SK-N-SH (cell line): Measurements from ENCODE around the gene UNC5B. TPM values are rescaled to one million over a fixed set of nuclear protein-coding genes. Genes with fewer than 3 reads are reported as not detected.
A peak's percentile ranks its signal among the peaks of the same experiment; 100 is the strongest.

Source experiments
- CTCF ChIA-PET: fragments of 300-600, 350-600 bp; formaldehyde crosslinking; extraction: SDS; loops from one replicate; lab custom pipeline; 2021; lab: Yijun Ruan, JAX
- POLR2A ChIA-PET: fragments of 350-600 bp; sonication (Branson Sonifier 250); formaldehyde crosslinking; extraction: SDS; loops from one replicate; lab custom pipeline; 2020; ENCODE audit warnings: antibody characterized with exemption, inconsistent platforms; lab: Yijun Ruan, JAX
- DNase-seq: peaks from one replicate; pipeline ENCODE4 v3.0.0; 2012
- H2AFZ ChIP-seq: fragments of 200-600 bp; sonication (generic); 2 replicates; pipeline ENCODE4 v1.8.1; 2016; ENCODE audit warnings: antibody characterized with exemption, mild to moderate bottlenecking, low read depth
- H3F3A ChIP-seq: fragments of 200-600 bp; sonication (generic); replicated peaks from 2 replicates; pipeline ENCODE3; 2016; ENCODE audit warnings: antibody characterized with exemption, mild to moderate bottlenecking; ENCODE audit not compliant: insufficient read depth
- H3K27ac ChIP-seq, 2 experiments: fragments of 200-500 bp in 1 of 2; fragments of 200-600 bp in 1 of 2; sonication (Bioruptor generic) in 1 of 2; sonication (generic), shearing (Covaris generic) in 1 of 2; 2 replicates each; pipeline versions ENCODE4 v1.5.1 to v1.6.1; 2014 to 2016; ENCODE audit warnings: low read depth in 2 of 2, inconsistent platforms in 1 of 2, low read length in 1 of 2, mild to moderate bottlenecking in 1 of 2, mixed read lengths in 1 of 2
- H3K27me3 ChIP-seq: fragments of 200-600 bp; sonication (generic), shearing (Covaris generic); 2 replicates; pipeline ENCODE4 v1.6.1; 2016; ENCODE audit warnings: mixed run types; ENCODE audit not compliant: insufficient read depth
- H3K36me3 ChIP-seq, 2 experiments: fragments of 200-500 bp in 1 of 2; fragments of 200-600 bp in 1 of 2; sonication (Bioruptor generic) in 1 of 2; sonication (generic) in 1 of 2; replicated peaks in 1 of 2; 2 replicates each; pipeline versions ENCODE3 to v1.5.1; 2014 to 2016; ENCODE audit warnings: low read length in 1 of 2, mild to moderate bottlenecking in 1 of 2; ENCODE audit not compliant: insufficient read depth in 2 of 2, control insufficient read depth in 1 of 2
- H3K4me1 ChIP-seq, 2 experiments: fragments of 200-500 bp in 1 of 2; fragments of 200-600 bp in 1 of 2; sonication (Bioruptor generic) in 1 of 2; sonication (generic), shearing (Covaris generic) in 1 of 2; 2 replicates each; pipeline versions ENCODE4 v1.5.1 to v1.6.1; 2014 to 2016; ENCODE audit warnings: low read depth in 1 of 2, low read length in 1 of 2, mixed run types in 1 of 2; ENCODE audit not compliant: insufficient read depth in 2 of 2, control insufficient read depth in 1 of 2
- H3K4me2 ChIP-seq: fragments of 200-600 bp; sonication (generic), shearing (Covaris generic); 2 replicates; pipeline ENCODE4 v1.6.1; 2017; ENCODE audit warnings: mixed run types
- H3K4me3 ChIP-seq, 2 experiments: fragments of 200-500 bp in 1 of 2; fragments of 200-600 bp in 1 of 2; sonication (Bioruptor generic) in 1 of 2; sonication (generic), shearing (Covaris generic) in 1 of 2; 2 replicates each; pipeline versions ENCODE4 v1.5.1 to v1.8.1; 2014 to 2016; ENCODE audit warnings: low read depth in 2 of 2, inconsistent platforms in 1 of 2, low read length in 1 of 2, mild to moderate bottlenecking in 1 of 2, mixed read lengths in 1 of 2, moderate library complexity in 1 of 2
- H3K79me2 ChIP-seq: fragments of 200-600 bp; sonication (generic); 2 replicates; pipeline ENCODE4 v1.8.1; 2017; ENCODE audit warnings: mild to moderate bottlenecking; ENCODE audit not compliant: insufficient read depth
- H3K9ac ChIP-seq: fragments of 200-600 bp; sonication (generic); 2 replicates; pipeline ENCODE4 v1.6.1; 2017; ENCODE audit warnings: mixed run types
- H3K9me2 ChIP-seq: fragments of 200-600 bp; sonication (generic); 2 replicates; pipeline ENCODE4 v1.6.1; 2017; ENCODE audit warnings: mixed run types
- H3K9me3 ChIP-seq: fragments of 200-600 bp; sonication (generic); 2 replicates; pipeline ENCODE4 v1.6.1; 2017; ENCODE audit warnings: mixed run types, mild to moderate bottlenecking, moderate library complexity
- H4K20me1 ChIP-seq: fragments of 200-600 bp; sonication (generic); 2 replicates; pipeline ENCODE4 v1.6.1; 2017; ENCODE audit warnings: mild to moderate bottlenecking, mixed run types; ENCODE audit not compliant: insufficient read depth
- CTCF ChIP-seq: fragments of 200-600 bp; sonication (generic); IDR thresholded peaks from 2 replicates; pipeline ENCODE4 v1.6.1; 2017; ENCODE audit warnings: antibody characterized with exemption, mild to moderate bottlenecking, moderate library complexity
- EP300 ChIP-seq, 2 experiments: IDR thresholded peaks; 2 replicates each; pipeline versions ENCODE4 v1.4.0 to v1.6.1; 2012; ENCODE audit warnings: borderline replicate concordance in 1 of 2, low read depth in 1 of 2, low read length in 1 of 2
- FOSL2 ChIP-seq: IDR thresholded peaks from 2 replicates; pipeline ENCODE4 v1.4.0; 2012; ENCODE audit warnings: low read depth, mild to moderate bottlenecking, moderate library complexity, borderline replicate concordance
- FOXJ3 ChIP-seq: sonication (generic); formaldehyde crosslinking; IDR thresholded peaks from 2 replicates; pipeline ENCODE4 v1.5.1; 2020; ENCODE audit warnings: mild to moderate bottlenecking, missing genetic modification reagents
- FOXM1 ChIP-seq: IDR thresholded peaks from 2 replicates; pipeline ENCODE4 v1.4.0; 2012; ENCODE audit warnings: low read depth, mild to moderate bottlenecking
- GATA2 ChIP-seq: sonication (generic); formaldehyde crosslinking; IDR thresholded peaks from 2 replicates; pipeline ENCODE4 v1.5.0; 2020; ENCODE audit warnings: mild to moderate bottlenecking, missing genetic modification reagents
- IRF3 ChIP-seq: fragments of 150-350 bp; IDR thresholded peaks from 2 replicates; pipeline ENCODE4 v1.6.1; 2016; ENCODE audit warnings: mild to moderate bottlenecking, low read depth, low read length
- JUND ChIP-seq: IDR thresholded peaks from 2 replicates; pipeline ENCODE4 v1.4.0; 2012
- MXI1 ChIP-seq: IDR thresholded peaks from 2 replicates; pipeline ENCODE4 v1.6.1; 2012; ENCODE audit warnings: mild to moderate bottlenecking, low read depth, low read length, improper control_type of control experiment
- POLR2AphosphoS5 ChIP-seq: IDR thresholded peaks from 2 replicates; pipeline ENCODE4 v1.6.1; 2012; ENCODE audit warnings: low read depth, low read length
- RAD21 ChIP-seq: IDR thresholded peaks from 2 replicates; pipeline ENCODE4 v1.6.1; 2012; ENCODE audit warnings: mild to moderate bottlenecking, low read length
- REST ChIP-seq: IDR thresholded peaks from 2 replicates; pipeline ENCODE4 v1.6.1; 2012; ENCODE audit warnings: mild to moderate bottlenecking, low read depth, low read length, moderate library complexity
- SIN3A ChIP-seq: IDR thresholded peaks from 2 replicates; pipeline ENCODE4 v1.6.1; 2012; ENCODE audit warnings: low read depth, mild to moderate bottlenecking, low read length, moderate library complexity, borderline replicate concordance
- TEAD4 ChIP-seq: IDR thresholded peaks from 2 replicates; pipeline ENCODE4 v1.4.0; 2012; ENCODE audit warnings: mild to moderate bottlenecking, borderline replicate concordance; ENCODE audit not compliant: insufficient read depth
- USF1 ChIP-seq: IDR thresholded peaks from 2 replicates; pipeline ENCODE4 v1.4.0; 2012; ENCODE audit warnings: low read depth, borderline replicate concordance
- WGBS: methylation state at CpG from one replicate; pipeline ENCODE4 v1.1.6; 2017; ENCODE audit warnings: low lambda C conversion rate; 5-methylcytosine and 5-hydroxymethylcytosine counted together
- polyA plus RNA-seq, 3 experiments: library from polyadenylated mRNA; depleted of rRNA; stranded (reverse); fragments of >200 nt; gene quantifications; 2 replicates each; pipeline ENCODE4 v1.2.3, GENCODE V29; 2012
- TF ChIP-seq, protein P1 (sequence below): IDR thresholded peaks from 2 replicates; pipeline ENCODE4 v1.4.0; 2012; ENCODE audit warnings: low read depth, borderline replicate concordance

The UNC5B gene
- polyA plus RNA-seq, 1 of the 3 experiments (the other 2 are of a cell fraction): 13.8 TPM

GRCh38 chr10:71278691-71279588 is 66.6 kb downstream of the UNC5B start (continued):
- TF ChIP-seq, protein P1, sequence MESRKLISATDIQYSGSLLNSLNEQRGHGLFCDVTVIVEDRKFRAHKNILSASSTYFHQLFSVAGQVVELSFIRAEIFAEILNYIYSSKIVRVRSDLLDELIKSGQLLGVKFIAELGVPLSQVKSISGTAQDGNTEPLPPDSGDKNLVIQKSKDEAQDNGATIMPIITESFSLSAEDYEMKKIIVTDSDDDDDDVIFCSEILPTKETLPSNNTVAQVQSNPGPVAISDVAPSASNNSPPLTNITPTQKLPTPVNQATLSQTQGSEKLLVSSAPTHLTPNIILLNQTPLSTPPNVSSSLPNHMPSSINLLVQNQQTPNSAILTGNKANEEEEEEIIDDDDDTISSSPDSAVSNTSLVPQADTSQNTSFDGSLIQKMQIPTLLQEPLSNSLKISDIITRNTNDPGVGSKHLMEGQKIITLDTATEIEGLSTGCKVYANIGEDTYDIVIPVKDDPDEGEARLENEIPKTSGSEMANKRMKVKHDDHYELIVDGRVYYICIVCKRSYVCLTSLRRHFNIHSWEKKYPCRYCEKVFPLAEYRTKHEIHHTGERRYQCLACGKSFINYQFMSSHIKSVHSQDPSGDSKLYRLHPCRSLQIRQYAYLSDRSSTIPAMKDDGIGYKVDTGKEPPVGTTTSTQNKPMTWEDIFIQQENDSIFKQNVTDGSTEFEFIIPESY: no peak
- no peak for TF ChIP-seq TEAD4
- no peak for TF ChIP-seq POLR2AphosphoS5
- TF ChIP-seq MXI1: peak; percentile 72
- TF ChIP-seq FOSL2: no peak
- peak in 1 of 2 experiments; percentile 91; a peak in 2 of 4 replicates for TF ChIP-seq EP300 (IDR thresholded peaks at IDR 0.05; ENCODE audit: borderline replicate concordance in 1 of 2, low read depth in 1 of 2, low read length in 1 of 2)

DNA sequence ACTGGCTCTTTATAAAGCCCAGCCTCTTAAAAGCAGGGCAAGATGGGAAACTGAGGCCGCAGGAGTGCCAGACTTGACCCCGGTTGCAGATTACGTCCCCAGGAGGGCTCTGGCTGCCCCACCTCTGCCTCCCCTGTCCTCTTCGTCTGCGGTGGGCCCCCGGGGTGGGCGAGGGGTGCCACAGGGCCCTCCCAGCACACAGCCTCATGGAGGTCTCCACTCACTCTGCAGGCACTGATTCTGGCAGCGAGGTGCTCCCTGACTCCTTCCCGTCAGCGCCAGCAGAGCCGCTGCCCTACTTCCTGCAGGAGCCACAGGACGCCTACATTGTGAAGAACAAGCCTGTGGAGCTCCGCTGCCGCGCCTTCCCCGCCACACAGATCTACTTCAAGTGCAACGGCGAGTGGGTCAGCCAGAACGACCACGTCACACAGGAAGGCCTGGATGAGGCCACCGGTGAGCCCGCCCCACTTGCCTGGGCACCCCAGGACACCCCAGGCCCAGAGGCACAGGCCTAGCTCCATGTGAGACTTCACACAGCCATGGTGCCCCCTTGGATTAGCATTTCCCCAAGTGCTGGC is 67.3 kb downstream of the UNC5B start:
- H4K20me1 ChIP-seq: peaks cover 85% of the 10 kb centered on the region; the same call in 1 of the 2 replicates
- H3K9me2 ChIP-seq: no peaks in the 10 kb centered on the region
- H3K36me3 ChIP-seq: peaks cover 5 to 14% of the 10 kb centered on the region in 2 experiments
- peaks cover 42% of the 10 kb centered on the region for H3K79me2 ChIP-seq
- H3K4me2 ChIP-seq: no peak overlapping the region
- peak overlapping the region in 1 of 2 experiments; percentile 99; a peak in 2 of 4 replicates for H3K27ac ChIP-seq
- H3K9ac ChIP-seq: no peak overlapping the region
- DNase-seq: no peak
- 69% methylated on average over 15 of the region's 22 CpGs for WGBS
- no peaks in the 10 kb centered on the region for H3K27me3 ChIP-seq
- no peak overlapping the region for H3K4me3 ChIP-seq
- POLR2A ChIA-PET: interaction anchor here (0.5 to 4.4 kb wide), 11 partner anchors 14 to 457 kb away, joined by 3 to 39 read pairs (median 7); partner anchors contain the start of gene UNC5B
- peaks cover 0 to 67% of the 10 kb centered on the region in 2 experiments; a peak in 3 of 4 replicates for H3K4me1 ChIP-seq
- no peaks in the 10 kb centered on the region for H3K9me3 ChIP-seq
- TF ChIP-seq TEAD4 (no peak), IRF3 (no peak), GATA2 (CRISPR knock-in tag) (no peak), EP300 (IDR thresholded peaks at IDR 0.05; ENCODE audit: borderline replicate concordance in 1 of 2, low read depth in 1 of 2, low read length in 1 of 2) (no peak), CTCF (no peak), FOXM1 (no peak), FOSL2 (no peak), FOXJ3 (CRISPR knock-in tag) (no peak), REST (no peak), RAD21 (no peak), USF1 (no peak), JUND (no peak), SIN3A (no peak)
- TF ChIP-seq, all 33 proteins: peak for 0
- CTCF ChIA-PET: interaction anchor here (0.6 to 9.0 kb wide), 10 partner anchors 9 to 376 kb away, joined by 3 to 104 read pairs (median 8); partner anchors contain the start of gene UNC5B
- no peaks in the 10 kb centered on the region for H3F3A ChIP-seq
- H2AFZ ChIP-seq: no peak overlapping the region
